ENCODE results near the gene GPR3.
"Not testable (repeated sequence)": the region's sequence is repeated elsewhere in the genome, so short reads cannot be mapped to it uniquely, and the experiment has no call there.

Gene GPR3

GRCh38 chr1:27383039-27383605 lies 9.3 kb upstream of the GPR3 start, which contains the start of gene CD164L2:
Gene CD164L2 (minus strand): TSS chr1:27383333. CDS start chr1:27383239, 94 bp downstream.
- TF ChIP-seq POLR2A (IDR thresholded peaks at IDR 0.05; ENCODE audit: low read depth, low read length) (no peak), SPI1 (IDR thresholded peaks at IDR 0.05; ENCODE audit: low read depth, low read length) (no peak), POLR2AphosphoS5 (IDR thresholded peaks at IDR 0.05; ENCODE audit: low read depth, low read length) (no peak), TAF1 (IDR thresholded peaks at IDR 0.05; ENCODE audit: low read depth, low read length) (no peak), POU2F2 (IDR thresholded peaks at IDR 0.05; ENCODE audit: low read depth, low read length) (no peak), PAX5 (IDR thresholded peaks at IDR 0.05; ENCODE audit: insufficient read depth, low read length, severe bottlenecking) (no peak)
- DNase-seq (ENCODE audit: insufficient read length, low spot score): peak; percentile 52
- no peak for FAIRE-seq

GRCh38 chr1:27383661-27384060 lies 8.8 kb upstream of the GPR3 start:
- no peak for FAIRE-seq
- no peak for TF ChIP-seq POLR2A (IDR thresholded peaks at IDR 0.05; ENCODE audit: low read depth, low read length)
- TF ChIP-seq SPI1 (IDR thresholded peaks at IDR 0.05; ENCODE audit: low read depth, low read length): no peak
- no peak for TF ChIP-seq PAX5 (IDR thresholded peaks at IDR 0.05; ENCODE audit: insufficient read depth, low read length, severe bottlenecking)
- no peak for TF ChIP-seq POU2F2 (IDR thresholded peaks at IDR 0.05; ENCODE audit: low read depth, low read length)
- TF ChIP-seq POLR2AphosphoS5 (IDR thresholded peaks at IDR 0.05; ENCODE audit: low read depth, low read length): no peak
- no peak for TF ChIP-seq TAF1 (IDR thresholded peaks at IDR 0.05; ENCODE audit: low read depth, low read length)

GRCh38 chr1:27384797-27385196 lies 7.6 kb upstream of the GPR3 start:
- DNase-seq (ENCODE audit: insufficient read length, low spot score); FAIRE-seq: not testable (repeated sequence)

More at GRCh38 chr1:27383661-27384060, 8.8 kb upstream of the GPR3 start:
- no peak for DNase-seq (ENCODE audit: insufficient read length, low spot score)

- FAIRE-seq (peak; percentile 91), DNase-seq (ENCODE audit: insufficient read length, low spot score) (no peak)
- TF ChIP-seq POLR2AphosphoS5 (IDR thresholded peaks at IDR 0.05; ENCODE audit: low read depth, low read length): no peak
- TF ChIP-seq POLR2A (IDR thresholded peaks at IDR 0.05; ENCODE audit: low read depth, low read length): no peak
- TF ChIP-seq POU2F2 (IDR thresholded peaks at IDR 0.05; ENCODE audit: low read depth, low read length): no peak
- no peak for TF ChIP-seq PAX5 (IDR thresholded peaks at IDR 0.05; ENCODE audit: insufficient read depth, low read length, severe bottlenecking)
- no peak for TF ChIP-seq SPI1 (IDR thresholded peaks at IDR 0.05; ENCODE audit: low read depth, low read length)
- no peak for TF ChIP-seq TAF1 (IDR thresholded peaks at IDR 0.05; ENCODE audit: low read depth, low read length)
Measured at GRCh38 chr1:27388337-27389005, 4.0 kb upstream of the GPR3 start.

- TF ChIP-seq POLR2A (IDR thresholded peaks at IDR 0.05; ENCODE audit: low read depth, low read length) (no peak), PAX5 (IDR thresholded peaks at IDR 0.05; ENCODE audit: insufficient read depth, low read length, severe bottlenecking) (no peak), TAF1 (IDR thresholded peaks at IDR 0.05; ENCODE audit: low read depth, low read length) (no peak), POU2F2 (IDR thresholded peaks at IDR 0.05; ENCODE audit: low read depth, low read length) (no peak), SPI1 (IDR thresholded peaks at IDR 0.05; ENCODE audit: low read depth, low read length) (no peak), POLR2AphosphoS5 (IDR thresholded peaks at IDR 0.05; ENCODE audit: low read depth, low read length) (no peak)
- DNase-seq (ENCODE audit: insufficient read length, low spot score) (no peak), FAIRE-seq (no peak)
Measured at GRCh38 chr1:27391511-27392095, 819 bp upstream of the GPR3 start.

- TF ChIP-seq POU2F2 (IDR thresholded peaks at IDR 0.05; ENCODE audit: low read depth, low read length): no peak
- no peak for TF ChIP-seq PAX5 (IDR thresholded peaks at IDR 0.05; ENCODE audit: insufficient read depth, low read length, severe bottlenecking)
- no peak for TF ChIP-seq SPI1 (IDR thresholded peaks at IDR 0.05; ENCODE audit: low read depth, low read length)
- FAIRE-seq: no peak
- no peak for DNase-seq (ENCODE audit: insufficient read length, low spot score)
Measured at GRCh38 chr1:27392778-27393635, 585 bp downstream of the GPR3 start.

GRCh38 chr1:27393641-27394281 lies 1.3 kb downstream of the GPR3 start:
- no peak for TF ChIP-seq POU2F2 (IDR thresholded peaks at IDR 0.05; ENCODE audit: low read depth, low read length)
- no peak for TF ChIP-seq POLR2A (IDR thresholded peaks at IDR 0.05; ENCODE audit: low read depth, low read length)
- TF ChIP-seq POLR2AphosphoS5 (IDR thresholded peaks at IDR 0.05; ENCODE audit: low read depth, low read length): no peak
- TF ChIP-seq SPI1 (IDR thresholded peaks at IDR 0.05; ENCODE audit: low read depth, low read length): no peak
- TF ChIP-seq PAX5 (IDR thresholded peaks at IDR 0.05; ENCODE audit: insufficient read depth, low read length, severe bottlenecking): no peak
- no peak for TF ChIP-seq TAF1 (IDR thresholded peaks at IDR 0.05; ENCODE audit: low read depth, low read length)
- DNase-seq (ENCODE audit: insufficient read length, low spot score) (no peak), FAIRE-seq (no peak)

GRCh38 chr1:27394282-27394658 lies 1.8 kb downstream of the GPR3 start:
- no peak for FAIRE-seq
- no peak for DNase-seq (ENCODE audit: insufficient read length, low spot score)
- TF ChIP-seq POLR2A (IDR thresholded peaks at IDR 0.05; ENCODE audit: low read depth, low read length) (no peak), SPI1 (IDR thresholded peaks at IDR 0.05; ENCODE audit: low read depth, low read length) (no peak), TAF1 (IDR thresholded peaks at IDR 0.05; ENCODE audit: low read depth, low read length) (no peak), PAX5 (IDR thresholded peaks at IDR 0.05; ENCODE audit: insufficient read depth, low read length, severe bottlenecking) (no peak), POU2F2 (IDR thresholded peaks at IDR 0.05; ENCODE audit: low read depth, low read length) (no peak), POLR2AphosphoS5 (IDR thresholded peaks at IDR 0.05; ENCODE audit: low read depth, low read length) (no peak)

GRCh38 chr1:27394925-27395324 lies 2.5 kb downstream of the GPR3 start:
- DNase-seq (ENCODE audit: insufficient read length, low spot score) (no peak), FAIRE-seq (no peak)
- TF ChIP-seq TAF1 (IDR thresholded peaks at IDR 0.05; ENCODE audit: low read depth, low read length) (no peak), POLR2A (IDR thresholded peaks at IDR 0.05; ENCODE audit: low read depth, low read length) (no peak), SPI1 (IDR thresholded peaks at IDR 0.05; ENCODE audit: low read depth, low read length) (no peak), POLR2AphosphoS5 (IDR thresholded peaks at IDR 0.05; ENCODE audit: low read depth, low read length) (no peak), POU2F2 (IDR thresholded peaks at IDR 0.05; ENCODE audit: low read depth, low read length) (no peak), PAX5 (IDR thresholded peaks at IDR 0.05; ENCODE audit: insufficient read depth, low read length, severe bottlenecking) (no peak)
